Measurements from ENCODE around the gene SPPL3. TPM values are rescaled to one million over a fixed set of nuclear protein-coding genes. Genes with fewer than 3 reads are reported as not detected.
A peak's percentile ranks its signal among the peaks of the same experiment; 100 is the strongest.

SPPL3 gene
- total RNA-seq, 1 experiment from 2014 or later, result 32.5 TPM

DNA sequence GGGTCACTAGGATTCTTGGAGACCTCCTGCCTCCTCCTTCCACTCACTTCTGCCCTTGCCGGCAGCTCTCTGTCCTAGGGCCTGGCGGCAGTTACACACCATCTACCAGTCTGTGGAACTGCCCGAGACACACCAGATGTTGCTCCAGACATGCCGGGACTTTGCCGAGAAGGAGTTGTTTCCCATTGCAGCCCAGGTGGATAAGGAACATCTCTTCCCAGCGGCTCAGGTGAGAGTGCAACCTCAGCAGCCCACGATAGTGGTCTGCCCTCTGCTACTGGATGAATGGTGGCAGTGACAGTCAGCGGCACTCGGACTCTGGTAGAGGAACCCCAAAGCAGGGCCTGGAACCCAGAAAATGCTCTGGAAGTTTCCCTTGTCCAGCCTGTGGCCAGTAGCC is 177.2 kb downstream of the SPPL3 start:
- H3K4me1 Mint-ChIP-seq, result peaks cover 13% of the 10 kb centered on the region
- H3K27ac Mint-ChIP-seq, result no peak overlapping the region
- H3K27me3 Mint-ChIP-seq (ENCODE audit: low read depth), result peaks cover 4% of the 10 kb centered on the region; the same call in 1 of the 2 replicates
- ATAC-seq, result no peak
- POLR2A ChIA-PET, result no interaction called here
- no peaks in the 10 kb centered on the region for H3K9me3 Mint-ChIP-seq
- H3K4me3 Mint-ChIP-seq, result peak overlapping the region; percentile 86; the same call in 1 of the 2 replicates
- DNase-seq (ENCODE audit: low spot score), result no peak
- H3K36me3 Mint-ChIP-seq, result peaks cover 33% of the 10 kb centered on the region
- CTCF ChIA-PET, result interaction anchor here (1.1 kb wide), 1 partner anchor 245 kb away, joined by 3 read pairs; no protein-coding TSS in a partner anchor
- TF ChIP-seq, protein P1, sequence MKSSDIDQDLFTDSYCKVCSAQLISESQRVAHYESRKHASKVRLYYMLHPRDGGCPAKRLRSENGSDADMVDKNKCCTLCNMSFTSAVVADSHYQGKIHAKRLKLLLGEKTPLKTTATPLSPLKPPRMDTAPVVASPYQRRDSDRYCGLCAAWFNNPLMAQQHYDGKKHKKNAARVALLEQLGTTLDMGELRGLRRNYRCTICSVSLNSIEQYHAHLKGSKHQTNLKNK (CRISPR knock-in tag; IDR thresholded peaks at IDR 0.05), result no peak
- TF ChIP-seq CBFB (CRISPR knock-in tag; IDR thresholded peaks at IDR 0.05; ENCODE audit: low read depth) (no peak), ZBTB21 (CRISPR knock-in tag; IDR thresholded peaks at IDR 0.05; ENCODE audit: borderline replicate concordance) (no peak), MXD4 (CRISPR knock-in tag; IDR thresholded peaks at IDR 0.05; ENCODE audit: borderline replicate concordance) (no peak)
- TF ChIP-seq, protein P2, sequence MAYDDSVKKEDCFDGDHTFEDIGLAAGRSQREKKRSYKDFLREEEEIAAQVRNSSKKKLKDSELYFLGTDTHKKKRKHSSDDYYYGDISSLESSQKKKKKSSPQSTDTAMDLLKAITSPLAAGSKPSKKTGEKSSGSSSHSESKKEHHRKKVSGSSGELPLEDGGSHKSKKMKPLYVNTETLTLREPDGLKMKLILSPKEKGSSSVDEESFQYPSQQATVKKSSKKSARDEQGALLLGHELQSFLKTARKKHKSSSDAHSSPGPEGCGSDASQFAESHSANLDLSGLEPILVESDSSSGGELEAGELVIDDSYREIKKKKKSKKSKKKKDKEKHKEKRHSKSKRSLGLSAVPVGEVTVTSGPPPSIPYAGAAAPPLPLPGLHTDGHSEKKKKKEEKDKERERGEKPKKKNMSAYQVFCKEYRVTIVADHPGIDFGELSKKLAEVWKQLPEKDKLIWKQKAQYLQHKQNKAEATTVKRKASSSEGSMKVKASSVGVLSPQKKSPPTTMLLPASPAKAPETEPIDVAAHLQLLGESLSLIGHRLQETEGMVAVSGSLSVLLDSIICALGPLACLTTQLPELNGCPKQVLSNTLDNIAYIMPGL (CRISPR knock-in tag; IDR thresholded peaks at IDR 0.05), result no peak

DNA sequence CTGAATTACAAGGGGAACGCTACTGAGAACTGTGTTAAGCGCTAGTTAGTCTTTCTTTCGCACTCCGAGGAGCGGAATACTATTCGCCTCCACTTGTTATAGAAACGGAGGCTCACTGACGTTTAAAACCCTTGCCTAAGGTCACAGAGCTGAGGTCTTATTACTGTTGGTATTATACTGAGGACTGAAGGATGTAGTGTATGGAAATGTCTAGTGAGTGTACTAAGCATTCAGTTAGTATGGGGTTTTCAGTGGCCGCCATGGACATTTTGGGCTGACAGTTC is 177.7 kb downstream of the SPPL3 start:
- DNase-seq (ENCODE audit: low spot score), result no peak

More for the DNA sequence above, 177.7 kb downstream of the SPPL3 start:
- CTCF ChIA-PET, result no interaction called here
- H3K27ac Mint-ChIP-seq, result 0 out of 2 replicates have a peak overlapping the region, but pooled peaks have one; percentile 46
- peak overlapping the region; percentile 86 for H3K4me3 Mint-ChIP-seq
- peaks cover 4% of the 10 kb centered on the region; the same call in 1 of the 2 replicates for H3K27me3 Mint-ChIP-seq (ENCODE audit: low read depth)
- H3K36me3 Mint-ChIP-seq, result peaks cover 34% of the 10 kb centered on the region
- no peak for TF ChIP-seq ARID4B (CRISPR knock-in tag; IDR thresholded peaks at IDR 0.05; ENCODE audit: borderline replicate concordance)
- no peak for TF ChIP-seq NFATC4 (CRISPR knock-in tag; IDR thresholded peaks at IDR 0.05)
- no peak for TF ChIP-seq ETV6 (CRISPR knock-in tag; IDR thresholded peaks at IDR 0.05)
- no peak for TF ChIP-seq CREM (CRISPR knock-in tag; IDR thresholded peaks at IDR 0.05)
- no peak for TF ChIP-seq TP53 (CRISPR knock-in tag; IDR thresholded peaks at IDR 0.05)
- TF ChIP-seq NFYB (CRISPR knock-in tag; conservative IDR thresholded peaks at IDR 0.05; ENCODE audit: low read depth), result no peak
- no peak for TF ChIP-seq CTCF (IDR thresholded peaks at IDR 0.05)
- peaks cover 13% of the 10 kb centered on the region for H3K4me1 Mint-ChIP-seq
- ATAC-seq, result no peak
- H3K9me3 Mint-ChIP-seq, result no peaks in the 10 kb centered on the region
- POLR2A ChIA-PET, result no interaction called here
